Transverse colon (tissue), 4 donors: ENCODE data around the gene PTGDR2.

ENCODE experiments used
- EP300 ChIP-seq: sonication (generic); formaldehyde crosslinking; IDR thresholded peaks from one replicate; pipeline ENCODE4 v1.6.1; 2017; ENCODE audit warnings: antibody characterized with exemption, low read depth
- POLR2A ChIP-seq: fragments of 450-650 bp; IDR thresholded peaks from one replicate; pipeline ENCODE4 v1.6.1; 2016; ENCODE audit warnings: antibody characterized with exemption, mild to moderate bottlenecking, moderate library complexity
- POLR2AphosphoS5 ChIP-seq, 3 donors: sonication (generic); formaldehyde crosslinking; IDR thresholded peaks; one replicate each; pipeline ENCODE4 v1.6.1; 2016; ENCODE audit warnings: antibody characterized with exemption in 3 of 3
- TF ChIP-seq, protein P1 (sequence below), 5 experiments: fragments of 200-600 bp in 3 of 5; fragments of 450-650 bp in 2 of 5; sonication (generic) in 3 of 5; IDR thresholded peaks; 1 replicate in 2 of 5; 2 replicates in 3 of 5; pipeline ENCODE4 v1.5.1; 2016 to 2017; ENCODE audit warnings: antibody characterized with exemption in 5 of 5, inconsistent platforms in 3 of 5, mild to moderate bottlenecking in 2 of 5, moderate library complexity in 1 of 5

DNA sequence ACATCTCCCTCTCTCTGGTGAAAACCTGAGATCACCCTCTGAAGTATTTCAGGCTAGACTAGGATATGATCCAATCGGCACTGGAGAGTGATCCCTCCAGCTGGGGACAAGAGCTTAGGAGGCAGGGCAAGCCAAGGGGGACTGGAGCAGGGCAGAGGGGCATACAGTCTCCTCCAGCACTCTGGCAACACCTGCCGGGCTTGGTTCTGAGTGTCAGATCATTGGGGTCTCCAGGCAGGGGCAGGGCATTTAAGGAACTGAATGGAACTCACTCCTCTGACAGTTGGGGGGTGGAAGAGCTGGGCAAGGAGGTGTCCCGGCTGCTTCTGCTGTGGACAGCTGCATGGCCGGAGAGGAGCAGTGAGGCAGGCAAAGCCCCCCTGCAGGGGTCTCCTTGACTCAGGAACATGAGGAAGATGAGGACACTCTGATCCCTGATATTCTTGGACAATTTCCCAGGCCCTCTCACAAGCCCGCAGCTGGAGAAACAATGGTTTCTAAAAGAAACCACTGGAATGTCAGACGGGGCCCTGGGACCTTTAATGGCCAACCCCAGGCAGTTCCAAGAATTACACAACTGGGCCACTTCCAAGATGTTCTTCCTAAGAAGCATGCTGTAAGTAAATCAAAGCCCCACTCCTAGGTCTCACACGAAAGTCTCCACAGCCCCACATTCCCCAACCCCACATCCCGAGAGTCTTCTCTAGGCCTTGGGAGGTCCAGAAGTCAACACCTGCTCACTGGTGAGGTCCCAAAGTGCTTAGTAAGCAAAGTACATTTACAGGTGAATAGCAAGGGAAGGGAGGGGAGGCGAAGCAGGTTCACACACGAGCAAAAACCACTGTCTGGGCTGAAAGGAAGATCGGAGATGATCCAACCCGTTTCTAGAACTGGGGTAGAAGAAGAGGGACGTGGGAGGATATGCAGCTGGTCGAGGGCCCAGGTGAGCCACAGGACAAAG lies 15.0 kb downstream of the PTGDR2 start:
- TF ChIP-seq, protein P1, sequence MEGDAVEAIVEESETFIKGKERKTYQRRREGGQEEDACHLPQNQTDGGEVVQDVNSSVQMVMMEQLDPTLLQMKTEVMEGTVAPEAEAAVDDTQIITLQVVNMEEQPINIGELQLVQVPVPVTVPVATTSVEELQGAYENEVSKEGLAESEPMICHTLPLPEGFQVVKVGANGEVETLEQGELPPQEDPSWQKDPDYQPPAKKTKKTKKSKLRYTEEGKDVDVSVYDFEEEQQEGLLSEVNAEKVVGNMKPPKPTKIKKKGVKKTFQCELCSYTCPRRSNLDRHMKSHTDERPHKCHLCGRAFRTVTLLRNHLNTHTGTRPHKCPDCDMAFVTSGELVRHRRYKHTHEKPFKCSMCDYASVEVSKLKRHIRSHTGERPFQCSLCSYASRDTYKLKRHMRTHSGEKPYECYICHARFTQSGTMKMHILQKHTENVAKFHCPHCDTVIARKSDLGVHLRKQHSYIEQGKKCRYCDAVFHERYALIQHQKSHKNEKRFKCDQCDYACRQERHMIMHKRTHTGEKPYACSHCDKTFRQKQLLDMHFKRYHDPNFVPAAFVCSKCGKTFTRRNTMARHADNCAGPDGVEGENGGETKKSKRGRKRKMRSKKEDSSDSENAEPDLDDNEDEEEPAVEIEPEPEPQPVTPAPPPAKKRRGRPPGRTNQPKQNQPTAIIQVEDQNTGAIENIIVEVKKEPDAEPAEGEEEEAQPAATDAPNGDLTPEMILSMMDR (IDR thresholded peaks at IDR 0.05) = no peak
- no peak for TF ChIP-seq POLR2AphosphoS5 (IDR thresholded peaks at IDR 0.05)
- no peak for TF ChIP-seq POLR2A
- no peak for TF ChIP-seq EP300
